Right atrium auricular region (tissue), 2 donors: ENCODE results near the gene LYPD5. TPM values are rescaled to one million over a fixed set of nuclear protein-coding genes. Genes with fewer than 3 reads are reported as not detected.
A peak's percentile ranks its signal among the peaks of the same experiment; 100 is the strongest.

Experiments used
- DNase-seq: peaks from one replicate; pipeline ENCODE4 v3.0.0-alpha.2; 2019; ENCODE audit warnings: low spot score
- H3K27ac ChIP-seq, 2 donors: fragments of 200-600 bp; sonication (generic); 1 replicate in 1 of 2; 2 replicates in 1 of 2; pipeline ENCODE4 v1.5.1; 2016 to 2019
- H3K27me3 ChIP-seq, 2 donors: fragments of 200-600 bp; sonication (generic); one replicate each; pipeline versions ENCODE4 v1.5.1 to v1.6.0; 2017 to 2019
- H3K36me3 ChIP-seq: fragments of 200-600 bp; sonication (generic); one replicate; pipeline ENCODE4 v1.5.1; 2016
- H3K4me1 ChIP-seq, 2 donors: fragments of 200-600 bp; sonication (generic); one replicate each; pipeline versions ENCODE4 v1.5.1 to v1.6.0; 2017 to 2019
- H3K4me3 ChIP-seq, 2 donors: fragments of 200-600 bp; sonication (generic); 1 replicate in 1 of 2; 2 replicates in 1 of 2; pipeline ENCODE4 v1.5.1; 2017 to 2019; ENCODE audit warnings: mild to moderate bottlenecking in 1 of 2, moderate library complexity in 1 of 2
- H3K9me3 ChIP-seq, 2 donors: fragments of 200-600 bp; sonication (generic); one replicate each; pipeline ENCODE4 v1.5.1; 2019
- CTCF ChIP-seq, 2 donors: fragments of 200-600 bp; sonication (generic); IDR thresholded peaks; one replicate each; pipeline ENCODE4 v1.5.1; 2019; ENCODE audit warnings: antibody characterized with exemption in 2 of 2
- total RNA-seq, 2 donors: library from RNA; depleted of rRNA; stranded (reverse); fragments of >200 nt; gene quantifications; one replicate each; pipeline ENCODE4 v1.1.0, GENCODE V29; 2016

Gene LYPD5
- total RNA-seq, 2 donors from 2014 or later = 0.63 to 3.9 TPM

GRCh38 chr19:43752287-43752875 lies 49.9 kb downstream of the LYPD5 start:
- Histone ChIP-seq H3K27ac (peak overlapping the region; percentile 11 to 17), H3K9me3 (no peaks in the 10 kb centered on the region), H3K4me3 (no peak overlapping the region), H3K36me3 (peaks cover 34% of the 10 kb centered on the region), H3K27me3 (no peaks in the 10 kb centered on the region), H3K4me1 (peaks cover 0 to 31% of the 10 kb centered on the region in 2 donors)
- TF ChIP-seq CTCF (IDR thresholded peaks at IDR 0.05) = no peak
- DNase-seq = no peak

DNA sequence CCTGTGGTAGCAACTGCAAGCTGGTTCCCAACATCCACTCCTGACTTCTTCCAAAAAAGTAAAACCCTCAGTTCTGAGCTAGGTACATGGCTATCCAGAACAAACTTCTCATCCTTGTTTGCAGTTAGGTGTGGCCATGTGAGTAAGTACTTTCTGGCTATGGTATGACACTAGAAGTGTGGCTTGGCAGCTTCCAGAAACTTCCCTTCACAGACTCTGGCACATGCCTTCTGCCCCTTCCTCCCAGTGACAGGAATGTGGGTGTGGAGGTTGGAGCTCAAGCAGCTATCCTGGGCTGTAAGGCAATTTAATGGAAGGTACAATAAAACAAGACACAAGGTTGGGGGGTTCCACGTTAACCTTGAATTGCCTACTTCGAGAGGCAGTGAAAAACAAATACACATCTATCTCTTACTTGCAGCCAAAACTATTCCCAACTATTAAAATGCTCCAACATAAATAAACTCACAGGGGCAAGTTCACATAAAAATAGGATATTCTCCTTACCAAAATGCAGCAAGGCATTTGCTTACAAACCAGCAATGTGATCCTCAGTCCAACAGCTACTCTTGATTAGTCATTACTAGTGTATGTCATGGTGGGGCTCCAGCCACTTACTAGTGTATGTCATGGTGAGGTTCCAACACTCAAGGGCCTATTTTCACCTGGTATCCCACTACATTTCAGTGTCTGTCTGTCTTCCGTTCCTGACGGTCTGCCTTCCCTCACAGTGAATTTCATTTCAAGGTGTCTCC lies 50.6 kb downstream of the LYPD5 start:
- no peak overlapping the region for H3K27ac ChIP-seq
- TF ChIP-seq CTCF (IDR thresholded peaks at IDR 0.05) = no peak

GRCh38 chr19:43749898-43750297 lies 52.3 kb downstream of the LYPD5 start:
- no peak for TF ChIP-seq CTCF (IDR thresholded peaks at IDR 0.05)
- H3K27ac ChIP-seq = no peak overlapping the region
- no peaks in the 10 kb centered on the region for H3K27me3 ChIP-seq
- H3K4me1 ChIP-seq = peaks cover 0 to 21% of the 10 kb centered on the region in 2 donors
- no peak for DNase-seq
- H3K36me3 ChIP-seq = peaks cover 56% of the 10 kb centered on the region
- no peak overlapping the region for H3K4me3 ChIP-seq
- no peaks in the 10 kb centered on the region for H3K9me3 ChIP-seq

More for the DNA sequence above, 50.6 kb downstream of the LYPD5 start:
- H3K4me3 ChIP-seq = no peak overlapping the region
- no peak for DNase-seq
- peaks cover 41% of the 10 kb centered on the region for H3K36me3 ChIP-seq
- H3K4me1 ChIP-seq = peaks cover 0 to 31% of the 10 kb centered on the region in 2 donors
- no peaks in the 10 kb centered on the region for H3K27me3 ChIP-seq
- no peaks in the 10 kb centered on the region for H3K9me3 ChIP-seq

GRCh38 chr19:43749152-43749551 lies 53.1 kb downstream of the LYPD5 start:
- H3K4me3 ChIP-seq = no peak overlapping the region
- H3K36me3 ChIP-seq = peaks cover 64% of the 10 kb centered on the region
- H3K27me3 ChIP-seq = no peaks in the 10 kb centered on the region
- peaks cover 0 to 21% of the 10 kb centered on the region in 2 donors for H3K4me1 ChIP-seq
- H3K9me3 ChIP-seq = no peaks in the 10 kb centered on the region
- no peak overlapping the region for H3K27ac ChIP-seq
- no peak for TF ChIP-seq CTCF (IDR thresholded peaks at IDR 0.05)
- no peak for DNase-seq

DNA sequence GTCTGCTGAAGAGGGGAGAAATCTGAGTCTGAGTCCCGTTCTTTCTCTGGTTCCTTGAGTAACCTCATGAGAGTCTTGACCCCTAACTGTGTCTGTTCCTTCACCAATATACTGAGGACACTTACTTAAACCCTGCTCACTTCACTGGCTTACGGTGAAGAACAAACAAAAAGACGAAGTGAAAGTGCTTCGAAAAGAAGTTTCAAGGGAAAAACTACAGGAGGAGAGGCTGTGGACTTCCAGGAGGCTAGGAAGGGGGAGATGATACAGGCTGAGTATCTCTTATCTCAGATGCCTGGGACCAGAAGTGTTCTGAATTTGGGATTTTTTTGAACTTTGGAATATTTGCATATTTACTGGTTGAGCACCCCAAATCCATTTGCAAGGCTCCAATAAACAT lies 53.6 kb downstream of the LYPD5 start:
- TF ChIP-seq CTCF (IDR thresholded peaks at IDR 0.05) = no peak
- Histone ChIP-seq H3K4me1 (peaks cover 0 to 17% of the 10 kb centered on the region in 2 donors), H3K36me3 (peaks cover 68% of the 10 kb centered on the region), H3K27ac (no peak overlapping the region), H3K9me3 (no peaks in the 10 kb centered on the region), H3K4me3 (no peak overlapping the region), H3K27me3 (no peaks in the 10 kb centered on the region)
- no peak for DNase-seq
